ENCODE results near the gene VIPR2.

Gene VIPR2

GRCh38 chr7:159158125-159158887, 13.6 kb upstream of the VIPR2 start:
- no peak for ATAC-seq
- no peak for TF ChIP-seq POU6F1 (CRISPR knock-in tag; IDR thresholded peaks at IDR 0.05; ENCODE audit: borderline replicate concordance, low read depth)
- TF ChIP-seq ISL1 (CRISPR knock-in tag; IDR thresholded peaks at IDR 0.05), result no peak
- TF ChIP-seq, protein P1, sequence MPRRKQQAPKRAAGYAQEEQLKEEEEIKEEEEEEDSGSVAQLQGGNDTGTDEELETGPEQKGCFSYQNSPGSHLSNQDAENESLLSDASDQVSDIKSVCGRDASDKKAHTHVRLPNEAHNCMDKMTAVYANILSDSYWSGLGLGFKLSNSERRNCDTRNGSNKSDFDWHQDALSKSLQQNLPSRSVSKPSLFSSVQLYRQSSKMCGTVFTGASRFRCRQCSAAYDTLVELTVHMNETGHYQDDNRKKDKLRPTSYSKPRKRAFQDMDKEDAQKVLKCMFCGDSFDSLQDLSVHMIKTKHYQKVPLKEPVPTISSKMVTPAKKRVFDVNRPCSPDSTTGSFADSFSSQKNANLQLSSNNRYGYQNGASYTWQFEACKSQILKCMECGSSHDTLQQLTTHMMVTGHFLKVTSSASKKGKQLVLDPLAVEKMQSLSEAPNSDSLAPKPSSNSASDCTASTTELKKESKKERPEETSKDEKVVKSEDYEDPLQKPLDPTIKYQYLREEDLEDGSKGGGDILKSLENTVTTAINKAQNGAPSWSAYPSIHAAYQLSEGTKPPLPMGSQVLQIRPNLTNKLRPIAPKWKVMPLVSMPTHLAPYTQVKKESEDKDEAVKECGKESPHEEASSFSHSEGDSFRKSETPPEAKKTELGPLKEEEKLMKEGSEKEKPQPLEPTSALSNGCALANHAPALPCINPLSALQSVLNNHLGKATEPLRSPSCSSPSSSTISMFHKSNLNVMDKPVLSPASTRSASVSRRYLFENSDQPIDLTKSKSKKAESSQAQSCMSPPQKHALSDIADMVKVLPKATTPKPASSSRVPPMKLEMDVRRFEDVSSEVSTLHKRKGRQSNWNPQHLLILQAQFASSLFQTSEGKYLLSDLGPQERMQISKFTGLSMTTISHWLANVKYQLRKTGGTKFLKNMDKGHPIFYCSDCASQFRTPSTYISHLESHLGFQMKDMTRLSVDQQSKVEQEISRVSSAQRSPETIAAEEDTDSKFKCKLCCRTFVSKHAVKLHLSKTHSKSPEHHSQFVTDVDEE (CRISPR knock-in tag; IDR thresholded peaks at IDR 0.05), result no peak
- TF ChIP-seq ZFP30 (CRISPR knock-in tag; IDR thresholded peaks at IDR 0.05), result no peak

DNA sequence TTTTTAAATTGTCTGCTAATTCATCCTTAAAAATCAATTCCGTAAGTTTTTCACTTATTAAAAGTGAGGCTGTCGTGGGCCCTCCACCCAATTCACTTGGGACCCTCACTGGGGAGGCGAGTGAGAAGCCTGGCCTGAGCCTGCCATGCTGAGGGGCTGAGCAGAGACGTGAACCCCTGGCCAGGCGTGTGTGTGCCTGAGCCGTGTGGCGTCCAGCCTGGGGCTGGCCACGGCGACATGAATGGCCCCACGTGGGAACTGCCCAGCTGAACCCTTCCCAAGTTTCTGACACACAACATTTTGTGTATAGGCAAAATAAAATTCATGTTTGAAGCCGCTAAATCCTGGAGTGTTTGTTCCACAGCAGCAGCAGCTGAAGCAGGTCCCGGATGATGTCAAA, 13.0 kb upstream of the VIPR2 start:
- TF ChIP-seq ZNF565 (CRISPR knock-in tag; conservative IDR thresholded peaks at IDR 0.05; ENCODE audit: low read depth) (no peak), SNAI2 (CRISPR knock-in tag; IDR thresholded peaks at IDR 0.05) (no peak), ISL1 (CRISPR knock-in tag; IDR thresholded peaks at IDR 0.05) (no peak), TCF4 (CRISPR knock-in tag; IDR thresholded peaks at IDR 0.05; ENCODE audit: borderline replicate concordance) (no peak), ZNF8 (CRISPR knock-in tag; IDR thresholded peaks at IDR 0.05) (no peak), CSDC2 (CRISPR knock-in tag; IDR thresholded peaks at IDR 0.05) (no peak), ZFP3 (CRISPR knock-in tag; IDR thresholded peaks at IDR 0.05) (no peak), ARNTL (CRISPR knock-in tag; IDR thresholded peaks at IDR 0.05; ENCODE audit: borderline replicate concordance, low read depth) (no peak), OSR1 (CRISPR knock-in tag; IDR thresholded peaks at IDR 0.05) (no peak), PPARA (CRISPR knock-in tag; IDR thresholded peaks at IDR 0.05; ENCODE audit: borderline replicate concordance) (no peak), CSRNP3 (CRISPR knock-in tag; IDR thresholded peaks at IDR 0.05) (no peak), ZFP30 (CRISPR knock-in tag; IDR thresholded peaks at IDR 0.05) (no peak), PATZ1 (CRISPR knock-in tag; IDR thresholded peaks at IDR 0.05; ENCODE audit: borderline replicate concordance) (no peak)
- TF ChIP-seq, protein P1 (CRISPR knock-in tag; IDR thresholded peaks at IDR 0.05), result no peak
- ATAC-seq, result no peak

- no peak for ATAC-seq
- TF ChIP-seq PATZ1 (CRISPR knock-in tag; IDR thresholded peaks at IDR 0.05; ENCODE audit: borderline replicate concordance) (no peak), OSR1 (CRISPR knock-in tag; IDR thresholded peaks at IDR 0.05) (no peak), ZNF8 (CRISPR knock-in tag; IDR thresholded peaks at IDR 0.05) (no peak), ARNTL (CRISPR knock-in tag; IDR thresholded peaks at IDR 0.05; ENCODE audit: borderline replicate concordance, low read depth) (no peak), PPARA (CRISPR knock-in tag; IDR thresholded peaks at IDR 0.05; ENCODE audit: borderline replicate concordance) (no peak), ISL1 (CRISPR knock-in tag; IDR thresholded peaks at IDR 0.05) (no peak)
- TF ChIP-seq, protein P1 (CRISPR knock-in tag; IDR thresholded peaks at IDR 0.05), result no peak
- TF ChIP-seq, protein P2, sequence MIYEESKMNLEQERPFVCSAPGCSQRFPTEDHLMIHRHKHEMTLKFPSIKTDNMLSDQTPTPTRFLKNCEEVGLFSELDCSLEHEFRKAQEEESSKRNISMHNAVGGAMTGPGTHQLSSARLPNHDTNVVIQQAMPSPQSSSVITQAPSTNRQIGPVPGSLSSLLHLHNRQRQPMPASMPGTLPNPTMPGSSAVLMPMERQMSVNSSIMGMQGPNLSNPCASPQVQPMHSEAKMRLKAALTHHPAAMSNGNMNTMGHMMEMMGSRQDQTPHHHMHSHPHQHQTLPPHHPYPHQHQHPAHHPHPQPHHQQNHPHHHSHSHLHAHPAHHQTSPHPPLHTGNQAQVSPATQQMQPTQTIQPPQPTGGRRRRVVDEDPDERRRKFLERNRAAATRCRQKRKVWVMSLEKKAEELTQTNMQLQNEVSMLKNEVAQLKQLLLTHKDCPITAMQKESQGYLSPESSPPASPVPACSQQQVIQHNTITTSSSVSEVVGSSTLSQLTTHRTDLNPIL (CRISPR knock-in tag; IDR thresholded peaks at IDR 0.05; ENCODE audit: low read depth), result no peak
Measured at GRCh38 chr7:159156436-159157245, 12.0 kb upstream of the VIPR2 start.
